DOHH2 (cell line): ENCODE results near the gene GYG2.
"Not testable (repeated sequence)": the region's sequence is repeated elsewhere in the genome, so short reads cannot be mapped to it uniquely, and the experiment has no call there.

Source experiments
- H3F3A ChIP-seq: fragments of 200-600 bp; sonication (generic), shearing (Covaris generic); 2 replicates; pipeline ENCODE4 v1.6.0; 2016; ENCODE audit warnings: antibody characterized with exemption, mild to moderate bottlenecking; ENCODE audit not compliant: control insufficient read depth, insufficient read depth
- H3K27ac ChIP-seq: fragments of 200-600 bp; sonication (generic); 2 replicates; pipeline ENCODE4 v1.5.1; 2014; ENCODE audit warnings: low read depth, mild to moderate bottlenecking, low read length, moderate library complexity
- H3K27me3 ChIP-seq: fragments of 200-600 bp; sonication (generic); 2 replicates; pipeline ENCODE4 v1.6.1; 2014; ENCODE audit warnings: mild to moderate bottlenecking, low read length, mixed read lengths; ENCODE audit not compliant: control insufficient read depth
- H3K36me3 ChIP-seq: fragments of 200-600 bp; sonication (generic); 2 replicates; pipeline ENCODE4 v1.6.1; 2014; ENCODE audit warnings: mild to moderate bottlenecking, low read length, moderate library complexity, mixed read lengths; ENCODE audit not compliant: control insufficient read depth
- H3K4me1 ChIP-seq: fragments of 200-600 bp; sonication (generic); 2 replicates; pipeline ENCODE4 v1.6.1; 2014; ENCODE audit warnings: mild to moderate bottlenecking, low read length, mixed read lengths; ENCODE audit not compliant: control insufficient read depth
- H3K4me2 ChIP-seq: fragments of 200-600 bp; sonication (generic); 2 replicates; pipeline ENCODE4 v1.6.0; 2014; ENCODE audit warnings: mild to moderate bottlenecking, low read length, moderate library complexity
- H3K4me3 ChIP-seq: fragments of 200-600 bp; sonication (generic); 2 replicates; pipeline ENCODE4 v1.5.1; 2014; ENCODE audit warnings: mild to moderate bottlenecking, low read length, mixed read lengths
- H3K79me2 ChIP-seq: fragments of 200-600 bp; sonication (generic); 2 replicates; pipeline ENCODE4 v1.6.1; 2014; ENCODE audit warnings: mild to moderate bottlenecking, low read length, mixed read lengths; ENCODE audit not compliant: control insufficient read depth
- H3K9me2 ChIP-seq: fragments of 200-600 bp; sonication (generic); replicated peaks from 2 replicates; pipeline ENCODE4 v1.6.1; 2014; ENCODE audit warnings: mild to moderate bottlenecking, low read length, mixed read lengths; ENCODE audit not compliant: control insufficient read depth
- H3K9me3 ChIP-seq: fragments of 200-600 bp; sonication (generic); 2 replicates; pipeline ENCODE4 v1.6.1; 2014; ENCODE audit warnings: antibody characterized with exemption, low read length, mixed read lengths; ENCODE audit not compliant: control insufficient read depth, insufficient read depth
- H4K20me1 ChIP-seq: fragments of 200-600 bp; sonication (generic); 2 replicates; pipeline ENCODE4 v1.6.0; 2014; ENCODE audit warnings: low read depth, mild to moderate bottlenecking, antibody characterized with exemption, low read length, moderate library complexity; ENCODE audit not compliant: control insufficient read depth, insufficient read depth
- EZH2phosphoT487 ChIP-seq: fragments of 200-600 bp; sonication (generic); IDR thresholded peaks from 2 replicates; pipeline ENCODE4 v1.6.1; 2017; ENCODE audit warnings: borderline replicate concordance, mild to moderate bottlenecking, antibody characterized with exemption, low read length, moderate library complexity, mixed read lengths
- TF ChIP-seq, protein P1 (sequence below): fragments of 200-600 bp; sonication (generic); IDR thresholded peaks from one replicate; pipeline ENCODE4 v1.5.1; 2014; ENCODE audit warnings: antibody characterized with exemption, mild to moderate bottlenecking, low read depth, low read length; ENCODE audit not compliant: poor library complexity, severe bottlenecking

GYG2 gene

GRCh38 chrX:2828344-2828958 is at the start of gene GYG2:
GYG2 (plus strand) TSS chrX:2828930; CDS start chrX:2830189, 1,259 bp downstream.
- Histone ChIP-seq H3F3A (no peaks in the 10 kb centered on the region), H3K4me1 (no peaks in the 10 kb centered on the region), H3K9me2 (no peaks in the 10 kb centered on the region), H3K4me3 (no peak within 1 kb of the TSS), H3K36me3 (no peaks in the 10 kb centered on the region), H3K4me2 (no peak within 1 kb of the TSS), H3K79me2 (no peaks in the 10 kb centered on the region), H4K20me1 (no peaks in the 10 kb centered on the region), H3K27me3 (no peaks in the 10 kb centered on the region), H3K9me3 (no peaks in the 10 kb centered on the region), H3K27ac (no peak within 1 kb of the TSS)
- TF ChIP-seq, protein P1, sequence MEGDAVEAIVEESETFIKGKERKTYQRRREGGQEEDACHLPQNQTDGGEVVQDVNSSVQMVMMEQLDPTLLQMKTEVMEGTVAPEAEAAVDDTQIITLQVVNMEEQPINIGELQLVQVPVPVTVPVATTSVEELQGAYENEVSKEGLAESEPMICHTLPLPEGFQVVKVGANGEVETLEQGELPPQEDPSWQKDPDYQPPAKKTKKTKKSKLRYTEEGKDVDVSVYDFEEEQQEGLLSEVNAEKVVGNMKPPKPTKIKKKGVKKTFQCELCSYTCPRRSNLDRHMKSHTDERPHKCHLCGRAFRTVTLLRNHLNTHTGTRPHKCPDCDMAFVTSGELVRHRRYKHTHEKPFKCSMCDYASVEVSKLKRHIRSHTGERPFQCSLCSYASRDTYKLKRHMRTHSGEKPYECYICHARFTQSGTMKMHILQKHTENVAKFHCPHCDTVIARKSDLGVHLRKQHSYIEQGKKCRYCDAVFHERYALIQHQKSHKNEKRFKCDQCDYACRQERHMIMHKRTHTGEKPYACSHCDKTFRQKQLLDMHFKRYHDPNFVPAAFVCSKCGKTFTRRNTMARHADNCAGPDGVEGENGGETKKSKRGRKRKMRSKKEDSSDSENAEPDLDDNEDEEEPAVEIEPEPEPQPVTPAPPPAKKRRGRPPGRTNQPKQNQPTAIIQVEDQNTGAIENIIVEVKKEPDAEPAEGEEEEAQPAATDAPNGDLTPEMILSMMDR, result no peak
- TF ChIP-seq EZH2phosphoT487, result no peak

GRCh38 chrX:2780472-2781225 is 48.1 kb upstream of the GYG2 start:
- not testable (repeated sequence) for H3K27me3 ChIP-seq, H3K9me2 ChIP-seq, H3K4me1 ChIP-seq, H3K79me2 ChIP-seq, H3K4me3 ChIP-seq, H3K36me3 ChIP-seq, H3K9me3 ChIP-seq, H3K4me2 ChIP-seq, H3K27ac ChIP-seq, H4K20me1 ChIP-seq, H3F3A ChIP-seq

DNA sequence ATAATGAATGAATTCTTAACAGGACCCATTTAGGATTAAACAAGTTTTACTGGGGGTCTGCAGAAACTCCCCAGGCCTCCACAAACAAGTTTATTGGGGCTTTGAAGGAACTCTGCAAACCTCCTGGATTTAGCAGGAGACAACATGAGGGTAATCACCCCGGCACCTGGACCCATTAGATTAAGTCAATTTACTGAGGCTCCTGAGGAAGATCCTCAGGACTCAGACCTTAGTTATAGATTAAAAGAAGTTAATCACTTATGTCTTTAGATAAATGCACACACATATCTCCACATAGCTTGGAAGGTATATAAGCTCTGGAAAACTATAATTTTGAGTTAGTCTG is 47.5 kb upstream of the GYG2 start:
- Histone ChIP-seq H3K9me3 (no peaks in the 10 kb centered on the region), H3K4me3 (no peak overlapping the region), H3K79me2 (no peaks in the 10 kb centered on the region), H3K36me3 (no peaks in the 10 kb centered on the region), H3K4me1 (no peaks in the 10 kb centered on the region), H3K9me2 (no peaks in the 10 kb centered on the region), H3K27me3 (no peaks in the 10 kb centered on the region), H3K4me2 (no peak overlapping the region), H3F3A (no peaks in the 10 kb centered on the region), H4K20me1 (no peaks in the 10 kb centered on the region), H3K27ac (no peak overlapping the region)
- TF ChIP-seq EZH2phosphoT487, result no peak
- TF ChIP-seq, protein P1, result no peak

DNA sequence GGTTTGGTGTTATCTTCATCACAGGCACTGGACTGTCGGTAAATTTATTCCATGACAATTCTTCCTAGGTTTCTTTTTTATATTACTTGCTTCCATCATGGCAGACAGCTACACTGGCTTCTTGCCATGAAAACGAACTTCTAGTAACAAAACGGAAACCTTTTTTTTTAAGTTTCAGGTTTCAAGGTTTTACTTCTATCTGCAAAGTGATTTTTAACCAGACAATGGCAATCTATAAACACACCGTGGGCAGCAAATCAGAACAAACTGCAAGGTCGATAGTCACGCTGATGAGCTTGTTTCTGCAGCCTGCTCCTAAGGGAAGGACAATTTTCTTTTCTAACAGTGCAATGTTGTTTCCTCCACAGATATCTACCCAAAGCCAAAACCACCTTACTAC is 47.0 kb upstream of the GYG2 start:
- H3K4me2 ChIP-seq, result no peak overlapping the region
- H3F3A ChIP-seq, result no peaks in the 10 kb centered on the region
- H3K9me2 ChIP-seq, result no peaks in the 10 kb centered on the region
- H3K79me2 ChIP-seq, result no peaks in the 10 kb centered on the region
- H3K36me3 ChIP-seq, result no peaks in the 10 kb centered on the region
- H3K9me3 ChIP-seq, result no peaks in the 10 kb centered on the region
- no peak for TF ChIP-seq EZH2phosphoT487
- TF ChIP-seq, protein P1, result no peak
- H3K4me1 ChIP-seq, result no peaks in the 10 kb centered on the region
- H3K27ac ChIP-seq, result no peak overlapping the region
- H3K4me3 ChIP-seq, result no peak overlapping the region
- H4K20me1 ChIP-seq, result no peaks in the 10 kb centered on the region
- no peaks in the 10 kb centered on the region for H3K27me3 ChIP-seq
